Fibroblast of lung (primary cell): Measurements from ENCODE around the gene RCN1.

Experiments
- EZH2 ChIP-seq: IDR thresholded peaks from 2 replicates; pipeline ENCODE4 v1.5.1; 2012; ENCODE audit warnings: low read length, control low read depth, mild to moderate bottlenecking; ENCODE audit errors: missing control alignments
- TF ChIP-seq, protein P1 (sequence below), 2 donors: IDR thresholded peaks in 1 of 2; conservative IDR thresholded peaks in 1 of 2; 1 replicate in 1 of 2; 2 replicates in 1 of 2; pipeline ENCODE4 v1.5.1; 2011 to 2012; ENCODE audit warnings: low read length in 2 of 2, control low read depth in 1 of 2, inconsistent platforms in 1 of 2, low read depth in 1 of 2, mild to moderate bottlenecking in 1 of 2

DNA sequence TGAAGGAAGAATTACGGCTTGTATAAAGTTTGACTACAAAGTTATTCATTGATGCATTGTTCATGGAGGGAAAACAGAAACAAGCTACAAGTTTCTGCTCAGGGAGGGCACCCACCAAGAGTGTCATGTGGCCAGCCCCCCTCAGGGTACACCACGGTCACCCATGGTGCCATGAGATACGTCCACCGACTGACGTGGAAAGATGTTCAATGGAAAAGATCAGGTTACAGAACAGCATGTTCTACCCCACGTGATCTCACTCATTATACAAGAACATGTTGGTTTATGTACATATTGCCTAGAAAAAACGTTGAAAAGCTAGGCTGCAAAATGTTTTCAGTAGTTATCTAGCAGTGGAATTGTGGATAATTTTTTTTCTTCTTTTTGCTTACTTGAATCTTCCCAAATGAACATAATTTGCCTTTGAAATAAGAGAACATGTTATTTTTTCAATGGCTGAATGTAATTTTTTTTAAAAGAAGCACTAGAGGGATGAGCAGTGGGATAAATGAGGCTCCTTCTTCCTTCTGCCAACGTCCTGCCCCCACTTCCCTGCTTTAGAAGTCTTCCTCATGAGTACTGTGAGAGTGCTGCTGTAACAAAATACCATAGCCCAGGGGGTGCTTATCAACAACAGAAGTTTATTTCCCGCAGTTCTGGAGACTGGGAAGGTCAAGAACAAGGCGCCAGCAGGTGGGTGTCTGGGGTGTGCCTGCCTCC lies 22.5 kb downstream of the RCN1 start:
- TF ChIP-seq, protein P1, sequence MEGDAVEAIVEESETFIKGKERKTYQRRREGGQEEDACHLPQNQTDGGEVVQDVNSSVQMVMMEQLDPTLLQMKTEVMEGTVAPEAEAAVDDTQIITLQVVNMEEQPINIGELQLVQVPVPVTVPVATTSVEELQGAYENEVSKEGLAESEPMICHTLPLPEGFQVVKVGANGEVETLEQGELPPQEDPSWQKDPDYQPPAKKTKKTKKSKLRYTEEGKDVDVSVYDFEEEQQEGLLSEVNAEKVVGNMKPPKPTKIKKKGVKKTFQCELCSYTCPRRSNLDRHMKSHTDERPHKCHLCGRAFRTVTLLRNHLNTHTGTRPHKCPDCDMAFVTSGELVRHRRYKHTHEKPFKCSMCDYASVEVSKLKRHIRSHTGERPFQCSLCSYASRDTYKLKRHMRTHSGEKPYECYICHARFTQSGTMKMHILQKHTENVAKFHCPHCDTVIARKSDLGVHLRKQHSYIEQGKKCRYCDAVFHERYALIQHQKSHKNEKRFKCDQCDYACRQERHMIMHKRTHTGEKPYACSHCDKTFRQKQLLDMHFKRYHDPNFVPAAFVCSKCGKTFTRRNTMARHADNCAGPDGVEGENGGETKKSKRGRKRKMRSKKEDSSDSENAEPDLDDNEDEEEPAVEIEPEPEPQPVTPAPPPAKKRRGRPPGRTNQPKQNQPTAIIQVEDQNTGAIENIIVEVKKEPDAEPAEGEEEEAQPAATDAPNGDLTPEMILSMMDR (conservative IDR thresholded peaks at IDR 0.05 in 1 of 2, IDR thresholded peaks at IDR 0.05 in 1 of 2; ENCODE audit: low read depth in 1 of 2, low read length in 2 of 2), result no peak
- no peak for TF ChIP-seq EZH2
